ENCODE measurements around the gene ARSG.

ARSG gene

DNA sequence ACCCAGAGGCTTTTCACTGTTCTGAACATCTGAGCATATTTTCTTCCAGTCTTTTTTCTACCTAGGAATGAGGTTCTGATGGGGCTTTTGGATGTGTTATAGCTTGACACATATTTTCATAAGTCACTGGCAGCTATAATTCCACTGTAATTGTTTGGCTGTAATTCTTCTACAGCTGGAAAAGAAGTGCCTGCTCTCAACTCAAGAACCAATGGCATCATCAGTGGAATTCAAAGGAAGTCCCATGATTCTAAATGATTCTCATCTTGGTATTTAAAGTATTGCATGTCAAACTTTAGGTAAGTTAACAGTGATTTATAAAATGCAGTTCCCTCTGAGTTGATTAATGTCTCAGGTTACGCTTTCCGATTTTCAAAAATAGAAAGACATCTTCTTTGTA, 149.2 kb downstream of the ARSG start:
- TF ChIP-seq, protein P1, sequence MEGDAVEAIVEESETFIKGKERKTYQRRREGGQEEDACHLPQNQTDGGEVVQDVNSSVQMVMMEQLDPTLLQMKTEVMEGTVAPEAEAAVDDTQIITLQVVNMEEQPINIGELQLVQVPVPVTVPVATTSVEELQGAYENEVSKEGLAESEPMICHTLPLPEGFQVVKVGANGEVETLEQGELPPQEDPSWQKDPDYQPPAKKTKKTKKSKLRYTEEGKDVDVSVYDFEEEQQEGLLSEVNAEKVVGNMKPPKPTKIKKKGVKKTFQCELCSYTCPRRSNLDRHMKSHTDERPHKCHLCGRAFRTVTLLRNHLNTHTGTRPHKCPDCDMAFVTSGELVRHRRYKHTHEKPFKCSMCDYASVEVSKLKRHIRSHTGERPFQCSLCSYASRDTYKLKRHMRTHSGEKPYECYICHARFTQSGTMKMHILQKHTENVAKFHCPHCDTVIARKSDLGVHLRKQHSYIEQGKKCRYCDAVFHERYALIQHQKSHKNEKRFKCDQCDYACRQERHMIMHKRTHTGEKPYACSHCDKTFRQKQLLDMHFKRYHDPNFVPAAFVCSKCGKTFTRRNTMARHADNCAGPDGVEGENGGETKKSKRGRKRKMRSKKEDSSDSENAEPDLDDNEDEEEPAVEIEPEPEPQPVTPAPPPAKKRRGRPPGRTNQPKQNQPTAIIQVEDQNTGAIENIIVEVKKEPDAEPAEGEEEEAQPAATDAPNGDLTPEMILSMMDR (conservative IDR thresholded peaks at IDR 0.05): no peak
- TF ChIP-seq ZFX (IDR thresholded peaks at IDR 0.05): no peak
- H3K27ac ChIP-seq: no peak overlapping the region

DNA sequence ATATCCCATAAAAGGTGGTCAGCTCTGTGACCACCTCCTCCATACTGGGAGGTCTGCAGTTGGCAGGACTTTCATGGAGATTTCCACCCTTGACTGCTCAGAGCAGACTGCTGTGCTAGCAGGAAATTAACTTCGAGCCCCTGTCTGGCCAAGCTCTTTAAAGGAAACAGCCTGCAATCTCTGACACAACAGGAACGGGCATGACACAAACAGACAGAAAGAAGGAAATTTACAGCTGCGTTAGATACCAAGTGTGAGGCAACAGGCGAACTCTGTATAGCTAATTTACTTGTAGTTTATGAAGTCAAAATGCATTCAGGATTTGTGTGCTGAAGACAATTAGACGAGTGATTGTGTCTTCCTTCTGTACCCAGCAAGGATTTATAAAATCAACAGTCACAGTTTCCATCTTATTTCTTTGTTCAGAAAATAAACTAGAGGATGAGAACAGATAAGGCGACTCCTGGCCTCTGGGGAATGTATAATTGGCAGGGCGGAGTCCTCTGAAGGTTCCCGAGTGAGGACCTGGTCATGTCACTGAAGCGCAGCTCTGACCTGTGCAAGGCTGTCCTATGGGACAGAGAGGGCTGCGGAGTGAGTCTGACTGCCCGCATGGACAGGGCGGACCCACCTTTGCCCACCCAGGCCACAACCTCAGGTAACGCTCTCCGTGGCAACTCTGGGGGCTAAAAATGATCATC, 149.9 kb downstream of the ARSG start:
- TF ChIP-seq, protein P1 (conservative IDR thresholded peaks at IDR 0.05): no peak
- TF ChIP-seq ZFX (IDR thresholded peaks at IDR 0.05): no peak
- no peak overlapping the region for H3K27ac ChIP-seq

DNA sequence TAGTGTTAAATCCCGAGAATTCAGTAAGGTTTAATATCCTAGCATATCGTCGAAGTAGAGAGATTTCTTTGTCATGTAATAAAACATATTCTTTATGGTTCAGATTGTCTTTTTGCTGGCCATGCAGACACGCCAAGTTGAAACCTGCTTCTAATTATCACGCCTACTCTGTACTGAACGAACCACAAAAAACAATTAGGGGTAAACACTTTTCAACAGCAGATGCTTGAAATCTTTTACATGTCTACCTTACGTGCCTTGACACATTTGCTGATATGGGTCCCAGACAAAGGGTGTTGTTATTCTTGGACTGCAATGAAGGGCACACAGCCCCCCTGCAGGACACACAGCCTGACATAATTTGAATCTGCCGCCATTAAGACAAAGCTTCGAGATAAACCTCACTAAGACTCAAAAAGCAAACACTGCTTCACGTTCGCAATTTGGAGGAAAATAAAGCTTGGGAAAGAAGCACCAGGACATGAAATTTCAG, 152.7 kb downstream of the ARSG start:
- TF ChIP-seq, protein P1 (conservative IDR thresholded peaks at IDR 0.05): no peak
- TF ChIP-seq ZFX (IDR thresholded peaks at IDR 0.05): no peak
- no peak overlapping the region; the same call in 1 of the 2 replicates for H3K27ac ChIP-seq

DNA sequence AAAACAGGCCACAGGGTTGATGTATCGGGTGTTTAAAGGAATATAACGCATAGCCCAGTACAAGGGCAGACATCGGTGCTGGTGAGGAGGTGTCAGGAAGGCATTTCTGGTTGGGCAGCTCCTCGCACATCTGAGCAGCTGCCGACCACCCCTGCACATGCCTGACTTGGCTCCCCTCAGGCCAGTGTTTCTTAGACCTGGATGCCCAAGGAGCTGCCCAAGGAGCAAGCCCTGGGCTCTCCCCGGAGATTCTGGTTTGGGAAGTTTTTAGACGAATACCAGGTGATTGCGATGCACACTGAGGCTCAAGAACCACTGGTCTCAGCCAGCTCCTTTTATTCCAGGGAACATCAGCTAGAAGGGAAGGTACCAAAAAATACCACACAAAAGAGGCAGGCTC, 154.4 kb downstream of the ARSG start:
- TF ChIP-seq ZFX (IDR thresholded peaks at IDR 0.05): no peak
- TF ChIP-seq, protein P1 (conservative IDR thresholded peaks at IDR 0.05): no peak
- H3K27ac ChIP-seq: no peak overlapping the region

DNA sequence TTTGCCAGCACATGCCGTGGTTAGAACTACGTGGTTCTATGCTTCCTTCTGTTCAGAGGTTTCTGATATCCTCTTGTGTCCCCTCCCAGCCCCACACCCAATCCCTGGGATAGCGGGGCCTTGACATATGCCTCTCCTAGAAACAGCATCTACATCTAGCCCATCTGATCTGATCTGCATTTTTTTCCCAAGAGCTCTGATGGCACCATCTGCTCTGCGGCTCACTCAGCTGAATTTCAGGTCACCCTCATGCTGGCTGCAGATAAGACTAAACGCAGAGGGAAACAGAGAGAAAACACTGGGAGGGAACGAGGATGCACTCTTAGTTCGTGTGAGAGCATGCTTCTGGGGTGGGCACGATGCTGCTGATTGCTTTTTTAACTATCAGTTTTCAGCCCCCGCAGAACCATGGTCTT, 155.3 kb downstream of the ARSG start:
- TF ChIP-seq ZFX (IDR thresholded peaks at IDR 0.05): no peak
- TF ChIP-seq, protein P1 (conservative IDR thresholded peaks at IDR 0.05): no peak
- H3K27ac ChIP-seq: no peak overlapping the region

DNA sequence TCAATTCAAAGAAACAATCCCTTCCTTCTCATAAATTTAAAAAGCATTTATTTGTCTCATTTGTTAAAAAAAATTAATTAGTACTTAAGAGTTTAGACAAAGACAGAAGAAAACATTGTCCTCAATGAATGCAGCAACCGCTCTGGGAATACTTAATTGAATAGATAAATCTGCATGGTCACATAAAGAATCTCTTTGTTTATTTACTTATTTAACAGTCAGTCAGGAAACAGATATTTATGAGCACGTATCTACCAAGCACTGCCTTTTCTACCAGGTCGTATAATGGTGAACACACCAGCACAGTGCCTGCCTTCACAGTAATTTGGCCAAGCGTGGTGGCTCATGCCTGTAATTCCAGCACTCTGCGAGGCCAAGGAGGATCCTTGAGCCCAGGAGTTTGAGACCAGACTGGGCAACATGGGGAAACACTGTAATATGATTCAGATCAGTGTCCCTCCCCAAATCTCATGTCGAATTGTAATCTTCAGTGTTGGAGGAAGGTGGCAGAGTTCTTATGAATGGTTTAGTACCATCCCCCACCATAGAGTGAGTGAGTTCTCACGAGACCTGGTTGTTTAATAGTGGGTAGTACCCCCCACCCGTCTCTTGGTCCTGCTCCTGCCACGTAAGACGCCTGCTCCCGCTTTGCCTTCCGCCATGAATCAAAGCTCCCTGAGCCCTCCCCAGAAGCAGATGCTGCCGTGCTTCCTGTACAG, 157.9 kb downstream of the ARSG start:
- H3K27ac ChIP-seq: peak overlapping the region; percentile 14; the same call in 1 of the 2 replicates
- TF ChIP-seq, protein P1 (conservative IDR thresholded peaks at IDR 0.05): no peak
- TF ChIP-seq ZFX (IDR thresholded peaks at IDR 0.05): no peak

DNA sequence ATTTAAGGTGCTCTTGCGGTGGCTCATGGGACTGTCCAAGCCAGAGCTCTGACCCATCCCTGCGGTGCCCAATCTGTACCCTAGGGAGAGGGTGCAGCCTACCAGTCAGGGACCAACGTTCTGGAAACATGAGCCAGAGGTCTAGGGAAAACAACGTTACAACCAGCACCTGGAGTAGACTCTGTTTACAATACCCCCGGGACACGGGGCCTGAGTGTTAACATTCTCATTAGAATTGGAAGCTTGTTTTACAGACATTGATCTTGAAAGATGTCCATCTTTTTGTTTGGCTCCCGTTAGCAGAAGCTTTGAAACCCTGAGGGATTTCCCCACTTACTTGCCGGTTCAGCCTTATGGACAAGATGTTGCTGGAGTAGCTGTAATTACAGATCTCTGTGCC, 159.1 kb downstream of the ARSG start:
- TF ChIP-seq, protein P1 (conservative IDR thresholded peaks at IDR 0.05): no peak
- TF ChIP-seq ZFX (IDR thresholded peaks at IDR 0.05): no peak
- H3K27ac ChIP-seq: no peak overlapping the region

All from C4-2B (cell line).